ENCODE data around the gene MGAT4B. TPM values are rescaled to one million over a fixed set of nuclear protein-coding genes. Genes with fewer than 3 reads are reported as not detected.
"Not testable (repeated sequence)": the region's sequence is repeated elsewhere in the genome, so short reads cannot be mapped to it uniquely, and the experiment has no call there.

MGAT4B gene
- total and polyA plus RNA-seq, 2 of the 4 experiments (the other 2 are of a cell fraction) = 73.7 to 155 TPM

- TF ChIP-seq ELK1 (IDR thresholded peaks at IDR 0.05; ENCODE audit: borderline replicate concordance, low read depth, low read length) (no peak), RFX5 (IDR thresholded peaks at IDR 0.05; ENCODE audit: low read depth, low read length) (no peak), MXI1 (IDR thresholded peaks at IDR 0.05; ENCODE audit: borderline replicate concordance, low read depth, low read length) (no peak)
Measured at GRCh38 chr5:179791881-179792611, 14.6 kb downstream of the MGAT4B start (continued).

GRCh38 chr5:179789278-179789677 is 17.4 kb downstream of the MGAT4B start:
- H3K9me1 ChIP-seq (ENCODE audit: insufficient read depth, low read length); DNase-seq; POLR2A ChIA-PET (ENCODE audit: unreplicated experiment); H2AK5ac ChIP-seq (ENCODE audit: low read depth, low read length); H3K27me3 ChIP-seq (ENCODE audit: control insufficient read depth, insufficient read depth, low read length); H3K14ac ChIP-seq (replicated peaks; ENCODE audit: low read depth, low read length); H2BK15ac ChIP-seq (ENCODE audit: low read depth, low read length); H3K4ac ChIP-seq (ENCODE audit: low read depth, low read length); dilution Hi-C loops (cut with HindIII; ENCODE audit: low sequenced_read_pairs, unreplicated experiment); H4K91ac ChIP-seq (ENCODE audit: insufficient read depth, low read depth, low read length); H2BK5ac ChIP-seq (ENCODE audit: low read depth, low read length, poor library complexity, severe bottlenecking); H3K36me3 ChIP-seq (ENCODE audit: control insufficient read depth, insufficient read depth, low read length); ATAC-seq (ENCODE audit: low read depth); H2AFZ ChIP-seq (replicated peaks; ENCODE audit: low read length, poor library complexity); H3K23ac ChIP-seq (ENCODE audit: low read depth, low read length); BruUV-seq (replicated peaks); H3K4me1 ChIP-seq (ENCODE audit: control insufficient read depth, insufficient read depth, low read length); in situ Hi-C loops (cut with MboI; ENCODE audit: low sequenced_read_pairs); H2AK9ac ChIP-seq (replicated peaks; ENCODE audit: low read depth, low read length, poor library complexity); H3K9ac ChIP-seq (ENCODE audit: low read depth, low read length); H4K5ac ChIP-seq (ENCODE audit: low read depth, low read length); H3K79me1 ChIP-seq (ENCODE audit: low read depth in 1 of 2, low read length in 2 of 2); H4K8ac ChIP-seq (ENCODE audit: low read depth in 2 of 2, low read length in 2 of 2); H4K20me1 ChIP-seq (ENCODE audit: insufficient read depth, low read length); H3K9me3 ChIP-seq (ENCODE audit: control insufficient read depth, insufficient read depth, low read length); H3K27ac ChIP-seq (ENCODE audit: insufficient read depth, low read length); H2BK20ac ChIP-seq (ENCODE audit: low read depth, low read length); H3K4me3 ChIP-seq (ENCODE audit: insufficient read depth, low read depth, low read length); H3K56ac ChIP-seq (ENCODE audit: extremely low read depth, insufficient read depth, low read length); H3K18ac ChIP-seq (ENCODE audit: low read depth, low read length); CTCF ChIA-PET; H2BK120ac ChIP-seq (ENCODE audit: low read depth, low read length); intact Hi-C loops (cut with micrococcal nuclease); H3K4me2 ChIP-seq (ENCODE audit: low read depth, low read length): not testable (repeated sequence)
- 93% methylated on average over 5 of the region's 9 CpGs; no CpG with 5 or more reads in 1 of the 2 experiments for WGBS, 2 experiments (ENCODE audit: extremely low coverage in 2 of 2, insufficient read length in 1 of 2)

Data from IMR-90 (cell line).